ENCODE measurements around the gene ZNF479.

DNA sequence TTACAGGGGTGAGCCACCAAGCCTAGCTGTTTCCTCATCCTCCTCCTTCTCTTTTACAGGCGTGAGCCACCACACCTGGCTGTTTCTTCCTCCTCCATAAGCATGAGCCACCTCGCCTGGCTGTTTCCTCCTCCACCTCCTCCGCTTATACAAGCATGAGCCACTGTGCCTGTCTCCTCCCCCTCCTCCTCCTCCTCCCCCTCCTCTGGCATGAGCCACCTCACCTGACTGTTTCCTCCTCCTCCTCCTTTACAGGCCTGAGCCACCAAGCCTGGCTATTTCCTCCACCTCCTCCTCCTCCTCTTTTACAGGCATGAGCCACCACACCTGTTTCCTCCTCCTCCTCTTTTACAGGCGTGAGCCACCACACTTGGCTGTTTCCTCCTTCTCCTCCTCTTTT lies 49.8 kb upstream of the ZNF479 start:
- TF ChIP-seq POLR2AphosphoS5 (IDR thresholded peaks at IDR 0.05; ENCODE audit: low read depth, low read length) (no peak), SPI1 (IDR thresholded peaks at IDR 0.05; ENCODE audit: low read depth, low read length) (no peak), POLR2A (IDR thresholded peaks at IDR 0.05; ENCODE audit: low read depth, low read length) (no peak), TAF1 (IDR thresholded peaks at IDR 0.05; ENCODE audit: low read depth, low read length) (no peak), POU2F2 (IDR thresholded peaks at IDR 0.05; ENCODE audit: low read depth, low read length) (no peak), PAX5 (IDR thresholded peaks at IDR 0.05; ENCODE audit: insufficient read depth, low read length, severe bottlenecking) (no peak)
